Mesendoderm (in vitro differentiated cells): ENCODE data around the gene PCDHB12.
A peak's percentile ranks its signal among the peaks of the same experiment; 100 is the strongest.

Source experiments
- DNase-seq: peaks from one replicate; pipeline ENCODE4 v3.0.0; 2013
- H2AK5ac ChIP-seq: 2 replicates; pipeline ENCODE4 v1.6.1; 2013; ENCODE audit warnings: low read length, inconsistent platforms
- H2BK120ac ChIP-seq: 2 replicates; pipeline ENCODE4 v1.6.1; 2013; ENCODE audit warnings: low read depth, mild to moderate bottlenecking, low read length, moderate library complexity, mixed read lengths
- H2BK15ac ChIP-seq: replicated peaks from 2 replicates; pipeline ENCODE4 v1.6.1; 2013; ENCODE audit warnings: low read depth, mild to moderate bottlenecking, moderate library complexity
- H2BK5ac ChIP-seq: 2 replicates; pipeline ENCODE4 v1.6.1; 2013; ENCODE audit warnings: low read length, inconsistent platforms
- H3K18ac ChIP-seq: 2 replicates; pipeline ENCODE4 v1.6.1; 2013; ENCODE audit warnings: mild to moderate bottlenecking, low read length, mixed read lengths
- H3K23ac ChIP-seq: one replicate; pipeline ENCODE4 v1.6.1; 2013; ENCODE audit warnings: low read length
- H3K27ac ChIP-seq: 2 replicates; pipeline ENCODE4 v1.5.1; 2013; ENCODE audit warnings: low read depth, mild to moderate bottlenecking, inconsistent platforms, low read length, moderate library complexity
- H3K27me3 ChIP-seq: 2 replicates; pipeline ENCODE4 v1.6.1; 2013; ENCODE audit warnings: low read length, control low read depth, mild to moderate bottlenecking, inconsistent platforms; ENCODE audit not compliant: insufficient read depth, poor library complexity
- H3K36me3 ChIP-seq: 2 replicates; pipeline ENCODE4 v1.6.1; 2013; ENCODE audit warnings: low read length, inconsistent platforms; ENCODE audit not compliant: control insufficient read depth, insufficient read depth
- H3K4ac ChIP-seq: one replicate; pipeline ENCODE4 v1.6.1; 2013; ENCODE audit warnings: low read depth, mild to moderate bottlenecking, low read length, moderate library complexity
- H3K4me1 ChIP-seq: 2 replicates; pipeline ENCODE4 v1.6.1; 2013; ENCODE audit warnings: low read depth, low read length, inconsistent platforms; ENCODE audit not compliant: control insufficient read depth
- H3K4me2 ChIP-seq: 2 replicates; pipeline ENCODE4 v1.6.1; 2013; ENCODE audit warnings: low read length
- H3K4me3 ChIP-seq: 2 replicates; pipeline ENCODE4 v1.5.1; 2013; ENCODE audit warnings: mild to moderate bottlenecking, low read length
- H3K56ac ChIP-seq: one replicate; pipeline ENCODE4 v1.6.1; 2013; ENCODE audit warnings: low read length
- H3K79me1 ChIP-seq: 2 replicates; pipeline ENCODE4 v1.6.1; 2013; ENCODE audit warnings: low read length, inconsistent platforms
- H3K79me2 ChIP-seq: 2 replicates; pipeline ENCODE4 v1.6.1; 2013; ENCODE audit warnings: mild to moderate bottlenecking, low read length; ENCODE audit not compliant: control insufficient read depth, insufficient read depth
- H3K9ac ChIP-seq: 2 replicates; pipeline ENCODE4 v1.6.1; 2013; ENCODE audit warnings: low read length, inconsistent platforms
- H4K5ac ChIP-seq: one replicate; pipeline ENCODE4 v1.6.1; 2013; ENCODE audit warnings: low read length
- H4K8ac ChIP-seq: one replicate; pipeline ENCODE4 v1.6.1; 2013; ENCODE audit warnings: low read depth, mild to moderate bottlenecking, control low read depth, low read length, moderate library complexity
- WGBS: extraction: QIAGEN DNeasy Blood & Tissue Kit; methylation state at CpG from one replicate; pipeline ENCODE4 v1.1.7; 2013; ENCODE audit warnings: low lambda C conversion rate, missing lambda C conversion rate; ENCODE audit not compliant: insufficient coverage; ENCODE audit errors: extremely low coverage; 5-methylcytosine and 5-hydroxymethylcytosine counted together

PCDHB12 gene

DNA sequence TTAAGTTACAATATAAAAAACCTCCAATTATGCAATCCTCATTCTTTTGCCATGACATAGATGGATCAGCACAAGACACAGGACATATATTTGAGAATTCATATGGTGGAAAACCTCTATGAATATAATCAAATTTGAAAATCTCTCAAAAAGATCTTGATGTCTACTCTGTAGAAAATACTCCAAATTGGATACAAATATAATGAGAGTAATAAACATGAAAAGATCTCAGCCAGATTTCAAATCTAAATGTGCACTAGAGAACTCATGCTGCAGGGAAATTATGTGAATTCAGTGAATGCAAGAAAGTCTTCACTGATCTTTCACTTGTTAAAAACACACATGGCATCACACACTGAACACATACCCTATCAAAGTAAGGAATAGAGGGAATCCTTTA lies 50.4 kb downstream of the PCDHB12 start:
- Histone ChIP-seq H3K79me1 (no peaks in the 10 kb centered on the region), H2BK5ac (no peak overlapping the region), H3K36me3 (no peaks in the 10 kb centered on the region), H3K4me1 (no peaks in the 10 kb centered on the region), H3K56ac (no peak overlapping the region), H3K4me3 (no peak overlapping the region), H4K8ac (no peak overlapping the region), H2AK5ac (no peak overlapping the region), H3K23ac (no peak overlapping the region), H3K27me3 (no peaks in the 10 kb centered on the region), H3K4ac (no peak overlapping the region), H3K79me2 (no peaks in the 10 kb centered on the region), H2BK120ac (no peak overlapping the region), H3K27ac (no peak overlapping the region), H3K18ac (no peak overlapping the region), H2BK15ac (no peak overlapping the region), H3K9ac (no peak overlapping the region), H3K4me2 (no peak overlapping the region), H4K5ac (no peak overlapping the region)
- DNase-seq = no peak

GRCh38 chr5:141260458-141261237 lies 52.1 kb downstream of the PCDHB12 start:
- Histone ChIP-seq H3K4me2 (no peak overlapping the region), H3K18ac (no peak overlapping the region), H3K27ac (no peak overlapping the region), H3K56ac (no peak overlapping the region), H2BK5ac (no peak overlapping the region), H3K23ac (no peak overlapping the region), H2BK15ac (no peak overlapping the region), H3K4me3 (no peak overlapping the region), H3K79me2 (no peaks in the 10 kb centered on the region), H2AK5ac (no peak overlapping the region), H3K27me3 (no peaks in the 10 kb centered on the region), H3K9ac (no peak overlapping the region), H3K4me1 (no peaks in the 10 kb centered on the region), H3K36me3 (no peaks in the 10 kb centered on the region), H2BK120ac (no peak overlapping the region), H4K5ac (no peak overlapping the region), H3K79me1 (no peaks in the 10 kb centered on the region), H3K4ac (no peak overlapping the region), H4K8ac (no peak overlapping the region)
- WGBS = no CpG with 5 or more reads among the region's 5 CpGs
- peak; percentile 27 for DNase-seq

DNA sequence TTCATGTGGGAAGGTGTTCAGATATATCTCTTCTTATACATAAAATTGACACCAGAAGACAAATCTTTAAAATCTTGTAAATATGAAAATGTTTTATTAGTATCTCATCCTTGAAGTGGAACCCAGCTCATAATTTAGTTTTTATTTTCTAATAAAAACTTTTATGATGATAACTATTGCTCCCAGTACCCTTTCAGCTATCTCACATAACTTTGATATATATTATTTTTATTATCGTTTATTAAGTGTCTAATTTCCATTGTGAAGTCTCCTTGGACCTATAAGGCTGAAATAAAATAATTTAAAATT lies 52.7 kb downstream of the PCDHB12 start:
- Histone ChIP-seq H3K27me3 (no peaks in the 10 kb centered on the region), H4K5ac (no peak overlapping the region), H3K4me2 (no peak overlapping the region), H2BK15ac (no peak overlapping the region), H3K4me1 (no peaks in the 10 kb centered on the region), H3K79me1 (no peaks in the 10 kb centered on the region), H2AK5ac (no peak overlapping the region), H3K56ac (no peak overlapping the region), H4K8ac (no peak overlapping the region), H3K4me3 (no peak overlapping the region), H3K79me2 (no peaks in the 10 kb centered on the region), H3K18ac (no peak overlapping the region), H3K4ac (no peak overlapping the region), H3K36me3 (no peaks in the 10 kb centered on the region), H3K9ac (no peak overlapping the region), H2BK120ac (no peak overlapping the region), H2BK5ac (no peak overlapping the region), H3K27ac (no peak overlapping the region), H3K23ac (no peak overlapping the region)
- DNase-seq = no peak
- no CpG with 5 or more reads among the region's 1 CpG for WGBS
